M059J (cell line): ENCODE results near the gene TMEM266. TPM values are rescaled to one million over a fixed set of nuclear protein-coding genes. Genes with fewer than 3 reads are reported as not detected.

Experiments
- DNase-seq: peaks from one replicate; pipeline ENCODE4 v3.0.0-alpha.2; 2012; ENCODE audit warnings: low read depth
- total RNA-seq: library from RNA; depleted of rRNA; stranded (reverse); fragments of >200 nt; shearing (Covaris generic); gene quantifications from 2 replicates; pipeline ENCODE4 v1.2.3, GENCODE V29; 2014; rRNA removed

Gene TMEM266
- total RNA-seq, 1 experiment from 2014 or later, result not detected

DNA sequence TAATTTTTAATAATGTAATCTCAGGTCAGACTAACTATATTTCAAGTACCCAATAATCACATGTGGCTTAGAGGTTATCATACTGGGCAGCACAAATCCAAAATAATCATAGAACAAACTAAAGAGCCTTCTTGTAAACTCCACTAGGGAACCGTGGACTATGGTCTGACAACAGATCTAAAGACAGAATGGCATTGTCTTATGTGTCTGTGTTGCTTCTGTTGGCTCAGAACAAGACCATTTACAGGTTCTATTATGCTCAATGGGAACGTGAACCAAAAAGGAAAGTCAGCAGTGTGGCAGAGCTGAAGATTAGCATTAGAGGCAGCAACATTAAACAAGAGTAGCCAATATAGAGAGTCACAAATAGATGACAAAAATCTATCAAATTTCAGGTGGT, 176.6 kb downstream of the TMEM266 start:
- DNase-seq, result no peak

GRCh38 chr15:76239786-76240185, 180.0 kb downstream of the TMEM266 start:
- DNase-seq, result no peak

DNA sequence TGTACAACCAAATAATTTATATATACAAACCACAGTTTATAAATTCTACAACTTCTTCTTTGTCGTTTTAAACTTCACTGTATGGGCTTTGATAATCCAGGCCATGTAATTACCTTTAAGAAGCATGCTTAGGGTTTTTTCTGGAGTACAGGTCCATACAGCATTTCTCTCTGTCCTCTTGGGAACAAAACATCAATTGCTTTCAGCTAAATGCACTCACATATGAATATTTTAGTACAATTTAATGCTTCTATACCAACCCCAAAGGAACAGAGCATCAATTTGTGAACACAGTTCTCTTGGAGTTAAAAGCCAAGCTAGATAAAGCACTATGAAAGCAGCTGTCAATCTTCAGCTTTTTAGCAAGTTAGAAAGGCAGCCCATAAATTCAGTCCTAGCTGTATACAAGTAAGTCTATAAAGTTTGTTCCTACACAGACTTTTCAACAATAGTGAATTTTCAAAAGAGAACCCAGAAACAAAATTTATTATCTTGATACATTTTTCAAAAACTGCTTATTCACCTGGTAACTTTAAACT, 185.4 kb downstream of the TMEM266 start:
- DNase-seq, result no peak

- no peak for DNase-seq
These were observed 191.9 kb downstream of the TMEM266 start for GRCh38 chr15:76251717-76252116.

DNA sequence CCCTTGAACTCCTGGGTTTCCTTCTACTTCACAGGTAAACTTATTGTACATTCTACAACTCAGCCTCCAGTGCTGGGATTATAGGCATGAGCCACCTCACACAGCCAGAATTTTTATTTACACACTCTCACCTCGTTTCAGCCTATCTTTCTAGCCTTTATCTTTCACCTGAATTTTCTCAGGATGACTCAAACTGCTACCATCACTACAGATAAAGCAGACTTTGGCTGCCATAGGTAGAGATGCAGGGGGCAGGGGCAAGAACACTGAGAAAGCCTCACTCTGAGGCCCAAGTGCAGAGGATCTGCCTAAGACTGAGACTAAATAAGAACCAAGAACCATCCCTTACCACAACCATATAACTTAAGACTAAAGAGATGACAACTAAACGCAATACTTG, 192.5 kb downstream of the TMEM266 start:
- no peak for DNase-seq

DNA sequence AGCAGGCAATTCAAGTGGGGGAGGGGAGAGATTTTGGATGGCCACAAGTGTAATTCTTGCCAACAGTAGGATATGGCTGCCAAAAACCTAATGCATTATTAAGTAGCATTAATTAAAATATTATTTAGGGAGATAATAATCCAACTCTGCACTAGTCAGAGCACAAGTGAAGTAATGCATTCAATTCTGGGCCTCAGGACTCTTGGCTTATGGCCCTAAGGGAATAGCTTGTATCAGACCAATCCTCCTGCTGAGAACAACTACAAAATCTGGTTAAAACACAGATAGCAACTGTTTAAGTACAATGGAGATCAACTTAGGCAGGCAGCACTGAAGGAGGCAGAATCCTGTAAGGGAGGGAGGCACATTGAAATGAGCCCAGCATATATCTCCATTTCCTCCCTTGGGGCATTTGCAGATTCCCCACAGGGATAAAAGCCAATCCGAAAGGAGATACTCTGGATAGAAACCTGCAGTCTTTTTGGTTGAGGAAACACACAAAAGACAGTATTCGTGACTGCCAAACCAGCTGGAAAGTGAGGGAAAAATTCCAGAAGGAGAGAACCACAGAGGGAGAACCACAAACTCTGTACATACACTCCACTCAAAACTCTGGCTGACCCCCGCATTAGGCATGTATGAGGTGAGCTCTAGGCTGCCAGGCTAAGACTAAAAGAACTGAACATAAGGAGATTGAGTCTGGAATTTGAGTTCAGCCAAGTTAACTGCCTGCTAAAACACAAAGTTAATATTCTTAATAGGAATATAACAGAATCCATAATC, 194.1 kb downstream of the TMEM266 start:
- DNase-seq, result peak; percentile 1

Other genes with a start within 250 kb of the TMEM266 start
- gene UBE2Q2, start 216.5 kb upstream of the TMEM266 start, total RNA-seq, result 30.7 and 37.5 TPM in 2 replicates
- gene FBXO22, start 156.1 kb upstream of the TMEM266 start, total RNA-seq, result 35.8 and 57.4 TPM in 2 replicates
- not detected in 2 replicates for gene NRG4, start 47.6 kb upstream of the TMEM266 start, total RNA-seq